Islet precursor cell (in vitro differentiated cells): ENCODE data around the gene GYS2.
A peak's percentile ranks its signal among the peaks of the same experiment; 100 is the strongest.

Source experiments
- DNase-seq: peaks from one replicate; pipeline ENCODE4 v3.0.0-alpha.2; 2018

The GYS2 gene

GRCh38 chr12:21502164-21502496 is 102.5 kb downstream of the GYS2 start:
- DNase-seq = no peak

- peak; percentile 99 for DNase-seq
These were observed 103.1 kb downstream of the GYS2 start, which contains the start of the genes GOLT1B and RECQL for GRCh38 chr12:21501258-21502163. TSS of gene GOLT1B (plus strand) at chr12:21501789. CDS start at chr12:21501924, 135 bp downstream. TSS of gene RECQL (minus strand) at chr12:21501635. CDS start at chr12:21499570, 2,065 bp downstream.

- no peak for DNase-seq
These were observed 103.8 kb downstream of the GYS2 start for GRCh38 chr12:21500786-21501257.

GRCh38 chr12:21499765-21500164 is 104.9 kb downstream of the GYS2 start:
- no peak for DNase-seq
